Fibroblast of the aortic adventitia (primary cell): Measurements from ENCODE around the gene HMGB2. TPM values are rescaled to one million over a fixed set of nuclear protein-coding genes. Genes with fewer than 3 reads are reported as not detected.

ENCODE experiments used
- DNase-seq: peaks from one replicate; pipeline ENCODE4 v3.0.0-alpha.2; 2010; ENCODE audit warnings: low read depth
- H3K4me3 ChIP-seq: 2 replicates; pipeline ENCODE4 v1.5.1; 2011; ENCODE audit warnings: low read depth, mild to moderate bottlenecking, control low read depth, low read length, moderate library complexity
- CTCF ChIP-seq: IDR thresholded peaks from 2 replicates; pipeline ENCODE4 v1.5.1; 2011; ENCODE audit warnings: mild to moderate bottlenecking, low read length, control low read depth, inconsistent platforms; ENCODE audit not compliant: insufficient read depth
- total RNA-seq: library from RNA; depleted of rRNA; stranded (reverse); fragments of >200 nt; gene quantifications from 2 replicates; pipeline ENCODE4 v1.2.3, GENCODE V29; 2012; ENCODE audit warnings: low replicate concordance

HMGB2 gene
- total RNA-seq, 1 donor = 113 TPM

- DNase-seq = no peak
- no peak for TF ChIP-seq CTCF
- H3K4me3 ChIP-seq = no peak overlapping the region
These were observed 9.8 kb upstream of the HMGB2 start for GRCh38 chr4:173343832-173344397.

DNA sequence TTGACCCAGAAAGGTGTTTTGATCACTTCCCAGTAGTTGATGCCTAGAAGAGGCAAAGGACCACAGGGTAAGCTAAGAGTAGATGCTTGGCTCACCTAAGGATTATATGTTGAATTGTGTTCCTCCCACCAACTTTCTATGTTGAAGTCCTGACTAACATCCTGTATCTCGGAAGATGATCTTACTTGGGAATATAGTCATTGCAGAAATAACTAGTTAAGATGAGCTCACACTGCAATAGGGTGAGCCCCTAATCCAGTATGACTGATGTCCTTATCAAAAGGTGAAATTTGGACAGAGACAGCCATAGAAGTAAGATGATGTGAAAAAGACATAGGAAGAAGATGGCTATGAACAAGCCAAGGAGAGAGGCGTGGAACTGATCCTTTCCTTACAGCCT is 3.3 kb upstream of the HMGB2 start:
- no peak for DNase-seq

GRCh38 chr4:173334891-173335752 is 964 bp upstream of the HMGB2 start:
- no peak for TF ChIP-seq CTCF
- peak; percentile 67 for DNase-seq
- H3K4me3 ChIP-seq = peak overlapping the region; percentile 85

More for the DNA sequence above, 3.3 kb upstream of the HMGB2 start:
- no peak overlapping the region for H3K4me3 ChIP-seq
- TF ChIP-seq CTCF = no peak

DNA sequence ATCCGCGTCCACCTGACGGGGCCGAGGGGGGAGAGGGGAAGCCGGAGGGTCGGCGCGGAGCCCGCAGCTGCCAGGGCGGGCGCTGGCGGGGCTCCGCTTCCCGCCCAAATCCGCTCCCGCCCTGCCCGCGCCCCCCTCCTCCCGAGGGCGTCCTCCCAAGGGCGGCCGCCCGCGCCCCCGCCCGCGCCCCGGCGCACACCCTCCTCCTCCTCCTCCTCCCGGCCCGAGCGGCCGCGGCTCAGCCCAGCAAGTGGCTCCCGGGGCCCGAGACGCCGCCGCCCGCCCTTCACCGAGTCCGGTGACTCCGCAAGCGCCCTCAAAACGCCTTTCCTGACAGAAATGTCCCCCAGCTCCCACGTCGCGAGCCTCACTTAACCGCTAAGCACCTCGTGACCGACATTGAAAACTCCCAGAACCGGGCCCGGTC is 487 bp downstream of the HMGB2 start:
- DNase-seq = no peak
- no peak for TF ChIP-seq CTCF
- H3K4me3 ChIP-seq = peak overlapping the region; percentile 94

DNA sequence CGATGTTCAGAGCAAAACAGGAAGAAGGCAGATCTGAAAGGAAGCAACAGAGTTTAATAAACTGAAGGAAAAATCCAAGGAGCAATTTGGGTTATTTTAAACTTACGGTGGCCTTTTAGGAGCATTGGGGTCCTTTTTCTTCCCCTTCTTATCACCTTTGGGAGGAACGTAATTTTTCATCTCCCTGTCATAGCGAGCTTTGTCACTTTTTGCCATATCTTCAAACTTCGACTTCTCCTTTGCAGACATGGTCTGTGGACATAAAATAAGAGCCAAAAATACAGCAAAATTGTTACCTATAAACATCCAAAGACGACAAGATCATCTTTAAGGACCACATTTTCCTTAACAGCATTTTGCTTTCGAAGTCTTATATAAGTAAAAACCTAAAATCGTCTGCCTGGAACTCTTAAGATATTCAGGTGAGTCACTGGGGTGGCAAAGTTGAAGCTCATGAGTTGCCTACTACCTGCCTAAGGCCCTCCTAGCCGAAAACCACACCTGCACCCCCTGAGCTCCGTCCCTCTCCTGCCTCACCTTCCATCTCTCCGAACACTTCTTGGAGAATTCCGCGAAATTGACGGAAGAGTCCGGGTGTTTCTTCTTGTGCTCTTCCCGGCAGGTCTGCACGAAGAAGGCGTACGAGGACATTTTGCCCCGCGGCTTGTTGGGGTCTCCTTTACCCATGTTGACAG is 1.0 kb downstream of the HMGB2 start:
- H3K4me3 ChIP-seq = peak overlapping the region; percentile 94
- TF ChIP-seq CTCF = no peak
- no peak for DNase-seq

DNA sequence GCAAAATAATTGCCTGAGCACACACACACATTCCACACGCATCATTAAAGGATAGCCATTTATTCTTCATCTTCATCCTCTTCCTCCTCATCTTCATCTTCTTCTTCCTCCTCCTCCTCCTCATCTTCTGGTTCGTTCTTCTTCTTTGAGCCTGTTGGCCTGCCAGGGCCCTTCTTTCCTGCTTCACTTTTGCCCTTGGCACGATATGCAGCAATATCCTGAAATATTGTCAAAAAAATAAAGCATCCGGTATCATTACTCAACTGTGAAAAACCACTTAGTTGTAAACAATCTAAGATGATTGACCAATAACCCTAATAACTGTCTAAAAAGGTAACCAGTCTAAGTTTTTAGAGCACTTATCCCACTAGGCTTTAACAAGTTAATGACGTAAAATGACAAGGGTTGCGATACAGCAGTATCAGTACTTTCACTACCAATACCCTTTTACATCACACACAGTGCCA is 2.1 kb downstream of the HMGB2 start:
- no peak for TF ChIP-seq CTCF
- peak; percentile 41 for DNase-seq
- H3K4me3 ChIP-seq = peak overlapping the region; percentile 94
